BLaER1 treated with 17β-estradiol and CSF1 and Interleukin-3, amounts not matched to agents 10 nM and 100 nM (cell line): ENCODE measurements around the gene RAB35.

Experiments
- H3K27ac ChIP-seq, 11 experiments: shearing (Covaris generic); formaldehyde crosslinking; 2 replicates each; pipeline ENCODE4 v1.8.1; 2022
- H3K27me3 ChIP-seq, 11 experiments: shearing (Covaris generic); formaldehyde crosslinking; 2 replicates each; pipeline ENCODE4 v1.8.1; 2022
- H3K36me3 ChIP-seq, 11 experiments: shearing (Covaris generic); formaldehyde crosslinking; 2 replicates each; pipeline ENCODE4 v1.8.1; 2022
- H3K4me1 ChIP-seq, 10 experiments: shearing (Covaris generic); formaldehyde crosslinking; 2 replicates each; pipeline ENCODE4 v1.8.1; 2022
- H3K4me2 ChIP-seq, 11 experiments: shearing (Covaris generic); formaldehyde crosslinking; 2 replicates each; pipeline ENCODE4 v1.8.1; 2022
- H3K4me3 ChIP-seq, 10 experiments: shearing (Covaris generic); formaldehyde crosslinking; 2 replicates each; pipeline ENCODE4 v1.8.1; 2022
- H3K9ac ChIP-seq, 11 experiments: shearing (Covaris generic); formaldehyde crosslinking; 2 replicates each; pipeline ENCODE4 v1.8.1; 2022
- H3K9me3 ChIP-seq, 11 experiments: shearing (Covaris generic); formaldehyde crosslinking; replicated peaks in 1 of 11; 2 replicates each; pipeline ENCODE4 v1.8.1; 2022
- H4K20me1 ChIP-seq, 11 experiments: shearing (Covaris generic); formaldehyde crosslinking; 2 replicates each; pipeline ENCODE4 v1.8.1; 2022
- Cebpa-rat ChIP-seq, 11 experiments: shearing (Covaris generic); IDR thresholded peaks; 2 replicates each; pipeline ENCODE4 v1.8.1; 2022

Gene RAB35

GRCh38 chr12:120125792-120126634, 9.5 kb upstream of the RAB35 start:
- Histone ChIP-seq H3K4me2 (peak overlapping the region in 9 of 11 experiments; percentile 39 to 93 (median 75); a peak in 17 of 22 replicates), H3K27me3 (no peaks in the 10 kb centered on the region), H4K20me1 (peaks cover 0 to 47% (median 11%) of the 10 kb centered on the region in 11 experiments; a peak in 10 of 22 replicates), H3K27ac (peak overlapping the region in 10 of 11 experiments; percentile 26 to 77 (median 65); a peak in 18 of 22 replicates), H3K4me1 (peaks cover 24 to 91% (median 54%) of the 10 kb centered on the region in 10 experiments), H3K9ac (peak overlapping the region in 9 of 11 experiments; percentile 2 to 55 (median 47); a peak in 11 of 22 replicates), H3K9me3 (no peaks in the 10 kb centered on the region), H3K4me3 (peak overlapping the region in 1 of 10 experiments; percentile 22; a peak in 3 of 20 replicates), H3K36me3 (peaks cover 38 to 62% (median 56%) of the 10 kb centered on the region in 11 experiments)
- TF ChIP-seq Cebpa-rat (IDR thresholded peaks at IDR 0.05), result no peak

DNA sequence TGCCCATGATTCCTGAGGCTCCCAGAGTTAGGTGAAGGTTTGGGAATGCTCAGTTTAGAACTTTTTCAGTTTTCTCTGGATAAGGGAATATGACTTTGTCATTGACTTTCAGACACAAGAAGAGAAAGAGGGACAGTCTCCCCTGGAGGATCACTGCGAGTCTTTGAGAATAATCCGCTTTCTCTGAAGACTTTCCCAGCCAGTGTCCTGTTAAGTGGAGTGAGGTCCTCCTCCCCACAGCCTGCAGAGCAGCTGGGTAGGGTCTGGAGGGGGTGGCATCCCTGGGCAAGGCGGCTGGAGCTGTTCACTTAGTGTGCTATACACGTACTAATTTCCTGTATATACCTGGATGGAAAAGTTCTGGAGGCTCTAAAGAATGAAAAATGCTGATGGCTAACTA, 8.5 kb upstream of the RAB35 start:
- Histone ChIP-seq H3K27ac (peak overlapping the region in 1 of 11 experiments; percentile 35; a peak in 1 of 22 replicates), H3K36me3 (peaks cover 28 to 52% (median 46%) of the 10 kb centered on the region in 11 experiments), H3K9ac (0 out of 22 replicates have a peak overlapping the region, but pooled peaks of 1 of the 11 experiments have one; percentile 48), H3K27me3 (no peaks in the 10 kb centered on the region), H3K9me3 (no peaks in the 10 kb centered on the region), H3K4me1 (peaks cover 24 to 100% (median 58%) of the 10 kb centered on the region in 10 experiments), H4K20me1 (peaks cover 0 to 38% (median 11%) of the 10 kb centered on the region in 11 experiments; a peak in 8 of 22 replicates), H3K4me2 (peak overlapping the region in 5 of 11 experiments; percentile 48 to 93 (median 80); a peak in 7 of 22 replicates), H3K4me3 (no peak overlapping the region)
- TF ChIP-seq Cebpa-rat (IDR thresholded peaks at IDR 0.05), result no peak

GRCh38 chr12:120121766-120122293, 5.3 kb upstream of the RAB35 start:
- no peak for TF ChIP-seq Cebpa-rat (IDR thresholded peaks at IDR 0.05)
- Histone ChIP-seq H4K20me1 (peaks cover 0 to 34% (median 15%) of the 10 kb centered on the region in 11 experiments; a peak in 13 of 22 replicates), H3K9ac (no peak overlapping the region), H3K27ac (no peak overlapping the region), H3K27me3 (no peaks in the 10 kb centered on the region), H3K4me1 (peaks cover 38 to 93% (median 68%) of the 10 kb centered on the region in 10 experiments), H3K9me3 (no peaks in the 10 kb centered on the region), H3K36me3 (peaks cover 0 to 20% (median 14%) of the 10 kb centered on the region in 11 experiments; a peak in 18 of 22 replicates), H3K4me3 (no peak overlapping the region), H3K4me2 (peak overlapping the region in 2 of 11 experiments; percentile 91 to 97; a peak in 4 of 22 replicates)

DNA sequence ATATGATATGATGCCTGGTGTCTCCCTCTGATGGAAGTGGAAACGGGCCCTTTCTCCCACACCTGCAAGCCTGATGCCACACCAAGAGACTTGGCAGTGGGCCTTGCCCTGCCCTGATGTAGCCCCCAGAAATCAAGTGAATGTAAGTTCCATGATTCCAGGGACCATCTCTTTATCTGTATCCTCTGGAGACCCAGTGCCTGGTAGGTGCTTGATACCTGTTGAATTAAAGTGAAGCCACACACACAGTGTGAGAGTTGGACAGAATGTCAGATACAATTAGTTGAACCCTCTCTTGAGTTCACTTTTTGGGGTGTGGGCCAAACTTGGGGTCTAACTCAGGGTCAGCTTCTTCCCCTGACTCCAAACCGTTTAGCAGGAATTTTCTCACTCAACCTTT, 4.8 kb upstream of the RAB35 start:
- Histone ChIP-seq H4K20me1 (peaks cover 0 to 30% (median 13%) of the 10 kb centered on the region in 11 experiments; a peak in 13 of 22 replicates), H3K4me1 (peaks cover 33 to 88% (median 63%) of the 10 kb centered on the region in 10 experiments), H3K27me3 (no peaks in the 10 kb centered on the region), H3K4me2 (peak overlapping the region in 4 of 11 experiments; percentile 91 to 97 (median 93); a peak in 8 of 22 replicates), H3K4me3 (no peak overlapping the region), H3K9ac (peak overlapping the region in 1 of 11 experiments; percentile 3; a peak in 1 of 22 replicates), H3K9me3 (no peaks in the 10 kb centered on the region), H3K36me3 (peaks cover 0 to 15% (median 13%) of the 10 kb centered on the region in 11 experiments; a peak in 17 of 22 replicates), H3K27ac (peak overlapping the region in 1 of 11 experiments; percentile 7; a peak in 1 of 22 replicates)
- no peak for TF ChIP-seq Cebpa-rat (IDR thresholded peaks at IDR 0.05)

- Histone ChIP-seq H3K4me2 (peak overlapping the region; percentile 78 to 98 (median 92); a peak in 18 of 22 replicates), H3K9me3 (no peaks in the 10 kb centered on the region), H3K27ac (peak overlapping the region in 8 of 11 experiments; percentile 16 to 69 (median 42); a peak in 14 of 22 replicates), H3K4me3 (peak overlapping the region in 1 of 10 experiments; percentile 90; a peak in 3 of 20 replicates), H3K9ac (peak overlapping the region in 6 of 11 experiments; percentile 1 to 94 (median 56); a peak in 12 of 22 replicates), H4K20me1 (peaks cover 17 to 39% (median 31%) of the 10 kb centered on the region in 11 experiments), H3K4me1 (peaks cover 44 to 82% (median 63%) of the 10 kb centered on the region in 10 experiments), H3K27me3 (no peaks in the 10 kb centered on the region), H3K36me3 (peaks cover 3 to 9% (median 6%) of the 10 kb centered on the region in 11 experiments; a peak in 20 of 22 replicates)
- no peak for TF ChIP-seq Cebpa-rat (IDR thresholded peaks at IDR 0.05)
These were observed 2.9 kb upstream of the RAB35 start for GRCh38 chr12:120119271-120119973.

- H3K4me3 ChIP-seq, result peak overlapping the region; percentile 73 to 94 (median 86); a peak in 16 of 20 replicates
- no peaks in the 10 kb centered on the region for H3K27me3 ChIP-seq
- peak overlapping the region in 9 of 11 experiments; percentile 16 to 69 (median 41); a peak in 13 of 22 replicates for H3K27ac ChIP-seq
- H4K20me1 ChIP-seq, result peaks cover 26 to 43% (median 40%) of the 10 kb centered on the region in 11 experiments
- no peak for TF ChIP-seq Cebpa-rat (IDR thresholded peaks at IDR 0.05)
- H3K36me3 ChIP-seq, result peaks cover 13 to 18% (median 15%) of the 10 kb centered on the region in 11 experiments; a peak in 20 of 22 replicates
- peak overlapping the region in 10 of 11 experiments; percentile 85 to 94 (median 90); a peak in 15 of 22 replicates for H3K9ac ChIP-seq
- H3K4me1 ChIP-seq, result peaks cover 36 to 82% (median 59%) of the 10 kb centered on the region in 10 experiments
- no peaks in the 10 kb centered on the region for H3K9me3 ChIP-seq
- peak overlapping the region; percentile 78 to 98 (median 92) for H3K4me2 ChIP-seq
These were observed 1.9 kb upstream of the RAB35 start for GRCh38 chr12:120118321-120119061.

DNA sequence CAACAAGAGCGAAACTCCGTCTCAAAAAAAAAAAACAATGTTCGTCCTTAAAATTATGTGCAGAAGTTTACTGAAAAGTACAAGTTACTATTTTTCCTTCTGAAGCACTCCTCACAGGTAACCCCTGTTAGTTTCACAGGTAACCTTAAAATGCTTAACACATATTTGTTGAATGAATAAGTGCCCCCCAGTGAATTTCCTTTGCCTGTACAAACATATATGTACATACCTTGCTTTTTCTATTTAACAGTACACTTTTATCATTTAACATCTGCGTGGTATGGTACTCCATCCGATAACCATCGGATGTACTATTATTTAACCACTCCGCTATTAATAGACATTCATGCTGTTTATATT, 1.4 kb upstream of the RAB35 start:
- Histone ChIP-seq H3K27ac (peak overlapping the region in 8 of 11 experiments; percentile 69 to 93 (median 87); a peak in 7 of 22 replicates), H3K4me2 (peak overlapping the region; percentile 78 to 98 (median 92)), H4K20me1 (peaks cover 32 to 48% (median 45%) of the 10 kb centered on the region in 11 experiments), H3K4me1 (peaks cover 38 to 82% (median 61%) of the 10 kb centered on the region in 10 experiments), H3K4me3 (peak overlapping the region; percentile 73 to 94 (median 86)), H3K27me3 (no peaks in the 10 kb centered on the region), H3K9ac (peak overlapping the region; percentile 85 to 94 (median 90)), H3K36me3 (peaks cover 13 to 22% (median 19%) of the 10 kb centered on the region in 11 experiments; a peak in 20 of 22 replicates), H3K9me3 (no peaks in the 10 kb centered on the region)
- no peak for TF ChIP-seq Cebpa-rat (IDR thresholded peaks at IDR 0.05)
